Mammary epithelial cell (primary cell): Measurements from ENCODE around the gene FRMD5.

Experiments
- CTCF ChIP-seq, 2 donors: IDR thresholded peaks in 1 of 2; conservative IDR thresholded peaks in 1 of 2; 2 replicates each; pipeline ENCODE4 v1.5.1; 2011 to 2012; ENCODE audit warnings: inconsistent platforms in 2 of 2, low read length in 2 of 2, mild to moderate bottlenecking in 2 of 2, control low read depth in 1 of 2, low read depth in 1 of 2; ENCODE audit not compliant: insufficient read depth in 1 of 2; ENCODE audit errors: extremely low read depth in 1 of 2
- EZH2 ChIP-seq: IDR thresholded peaks from 2 replicates; pipeline ENCODE4 v1.6.1; 2012; ENCODE audit warnings: low read length, inconsistent platforms, borderline replicate concordance

DNA sequence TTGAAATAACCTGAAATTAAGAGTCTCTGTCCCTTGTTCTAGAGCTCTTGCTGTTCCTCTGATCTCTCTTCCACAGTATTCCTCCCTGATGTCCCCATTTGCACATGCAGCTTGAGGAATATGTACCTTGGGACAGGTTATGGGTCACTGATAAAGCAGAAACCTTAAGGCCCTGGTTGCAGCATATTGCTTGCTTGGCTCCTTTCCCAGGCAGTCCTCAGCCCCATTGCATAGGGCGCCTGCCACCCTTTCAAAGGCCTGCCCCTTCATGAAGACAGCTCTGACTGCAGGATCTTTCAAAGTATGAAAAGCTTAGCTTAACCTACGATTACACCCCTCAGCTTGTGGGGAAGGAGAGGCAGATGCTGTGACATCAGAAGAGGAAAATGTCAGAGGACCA is 316.6 kb downstream of the FRMD5 start:
- no peak for TF ChIP-seq CTCF (conservative IDR thresholded peaks at IDR 0.05 in 1 of 2, IDR thresholded peaks at IDR 0.05 in 1 of 2; ENCODE audit: extremely low read depth in 1 of 2, insufficient read depth in 1 of 2, low read depth in 1 of 2, low read length in 2 of 2)
- no peak for TF ChIP-seq EZH2
